Measurements from ENCODE around the gene MSI2. TPM values are rescaled to one million over a fixed set of nuclear protein-coding genes. Genes with fewer than 3 reads are reported as not detected.

The MSI2 gene
- total RNA-seq, 1 experiment from 2014 or later: 169 TPM

DNA sequence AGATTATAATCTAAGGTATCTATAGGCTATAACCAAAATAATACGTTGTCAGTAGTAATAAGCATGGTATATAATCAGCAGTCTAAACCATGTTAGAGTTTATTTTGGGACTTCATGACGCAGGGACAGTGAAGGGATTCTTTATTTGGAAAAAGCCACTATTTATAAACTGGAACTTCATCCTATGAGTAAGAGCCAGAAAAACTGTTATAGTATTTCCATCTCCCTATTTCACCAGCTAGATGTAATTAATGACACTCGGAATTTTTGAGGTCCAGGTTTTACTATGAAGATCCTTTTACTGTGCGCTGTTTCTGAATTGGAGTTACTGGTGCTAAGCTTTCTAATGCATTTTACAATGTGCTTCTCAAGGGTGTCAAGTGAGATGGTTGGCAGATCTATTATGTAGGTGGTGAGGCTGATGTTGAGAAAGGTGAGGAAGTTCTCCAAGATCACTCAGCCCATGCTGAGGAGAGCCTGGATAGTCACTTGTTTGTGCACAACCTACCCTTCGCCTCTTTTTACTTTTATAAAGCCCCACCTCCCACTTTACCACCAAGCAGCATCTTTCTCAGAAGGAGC lies 149.3 kb downstream of the MSI2 start:
- Histone ChIP-seq H3K9ac (ENCODE audit: low read length) (no peak overlapping the region), H3K9me2 (replicated peaks; ENCODE audit: insufficient read depth, low read length) (no peaks in the 10 kb centered on the region), H2AFZ (ENCODE audit: low read length) (no peak overlapping the region), H3K36me3 (ENCODE audit: insufficient read depth, low read length) (peaks cover 18% of the 10 kb centered on the region; the same call in 1 of the 2 replicates), H3K4me1 (ENCODE audit: low read length) (peaks cover 93% of the 10 kb centered on the region), H3K4me3 (ENCODE audit: low read length) (no peak overlapping the region), H4K20me1 (ENCODE audit: insufficient read depth, low read depth, low read length) (no peaks in the 10 kb centered on the region), H3K27ac (ENCODE audit: low read length) (peak overlapping the region; percentile 72), H3K9me3 (ENCODE audit: low read length) (no peaks in the 10 kb centered on the region), H3K79me2 (ENCODE audit: low read length) (peaks cover 98% of the 10 kb centered on the region), H3K4me2 (ENCODE audit: low read depth, low read length, poor library complexity, severe bottlenecking) (no peak overlapping the region), H3K27me3 (ENCODE audit: low read length) (no peaks in the 10 kb centered on the region)
- DNase-seq: no peak

DNA sequence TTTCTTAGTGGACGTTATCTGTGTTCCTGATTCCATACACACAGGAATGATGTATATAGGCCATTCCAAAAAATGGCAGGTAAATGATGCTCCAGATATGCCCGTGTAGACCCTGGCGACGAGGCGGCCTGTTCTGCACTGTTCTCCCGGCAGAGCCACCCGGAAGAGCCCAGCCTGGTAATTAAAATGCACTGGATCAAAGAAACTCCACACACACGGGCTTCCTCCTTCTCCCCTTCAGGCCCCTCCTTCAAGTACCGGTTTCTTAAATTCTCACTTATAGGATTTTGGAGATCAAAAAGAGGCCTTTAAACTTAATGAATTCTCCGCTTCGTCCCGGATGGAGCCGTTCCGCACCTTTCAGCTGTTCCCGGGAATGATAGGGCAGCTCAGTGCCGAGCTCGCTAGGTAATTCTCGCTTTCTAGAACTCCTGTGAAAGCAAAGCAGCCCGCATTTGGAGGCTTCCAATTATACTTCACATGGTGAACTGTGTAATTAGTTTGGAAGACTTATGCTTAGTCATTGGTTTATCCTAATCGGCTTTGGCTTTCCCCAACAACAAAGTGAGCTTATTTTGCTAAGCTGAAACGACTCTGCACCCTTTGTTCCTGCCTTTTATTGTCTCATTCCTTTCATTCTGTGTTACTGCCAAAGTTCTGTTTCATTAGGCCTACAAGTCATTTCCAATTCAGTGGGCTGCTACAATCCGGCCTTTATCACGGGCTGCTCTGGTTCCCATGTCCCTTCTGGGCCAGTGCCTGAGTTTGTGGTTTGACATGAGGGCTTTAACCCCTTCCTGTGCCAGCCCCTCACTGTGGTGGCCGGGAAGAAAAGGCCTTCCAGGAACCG lies 150.0 kb downstream of the MSI2 start:
- Histone ChIP-seq H3K27me3 (ENCODE audit: low read length) (no peaks in the 10 kb centered on the region), H3K4me2 (ENCODE audit: low read depth, low read length, poor library complexity, severe bottlenecking) (no peak overlapping the region), H4K20me1 (ENCODE audit: insufficient read depth, low read depth, low read length) (no peaks in the 10 kb centered on the region), H3K4me3 (ENCODE audit: low read length) (no peak overlapping the region), H3K9ac (ENCODE audit: low read length) (no peak overlapping the region), H3K4me1 (ENCODE audit: low read length) (peaks cover 91% of the 10 kb centered on the region), H3K36me3 (ENCODE audit: insufficient read depth, low read length) (peaks cover 18% of the 10 kb centered on the region; the same call in 1 of the 2 replicates), H3K79me2 (ENCODE audit: low read length) (peaks cover 96% of the 10 kb centered on the region), H3K27ac (ENCODE audit: low read length) (peak overlapping the region; percentile 72), H2AFZ (ENCODE audit: low read length) (no peak overlapping the region), H3K9me3 (ENCODE audit: low read length) (no peaks in the 10 kb centered on the region), H3K9me2 (replicated peaks; ENCODE audit: insufficient read depth, low read length) (no peaks in the 10 kb centered on the region)
- no peak for DNase-seq

DNA sequence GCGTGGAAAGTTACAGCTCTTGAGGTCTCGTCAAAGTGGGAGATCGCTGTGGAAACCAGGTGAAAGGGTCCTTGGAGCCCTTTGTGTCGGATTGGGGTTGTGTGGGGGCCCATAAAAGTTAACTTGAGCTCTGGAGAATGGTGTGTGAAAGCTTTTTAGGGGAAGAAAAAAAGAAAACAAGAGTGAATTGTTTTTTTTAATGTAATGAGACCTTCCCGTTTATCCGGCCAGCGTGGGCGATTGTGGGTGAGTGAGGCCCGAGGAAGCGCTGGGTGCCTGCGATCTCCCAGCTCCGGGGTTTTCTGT lies 150.6 kb downstream of the MSI2 start:
- DNase-seq: no peak
- H3K36me3 ChIP-seq (ENCODE audit: insufficient read depth, low read length): peaks cover 18% of the 10 kb centered on the region; the same call in 1 of the 2 replicates
- H3K4me2 ChIP-seq (ENCODE audit: low read depth, low read length, poor library complexity, severe bottlenecking): no peak overlapping the region
- no peaks in the 10 kb centered on the region for H3K9me2 ChIP-seq (replicated peaks; ENCODE audit: insufficient read depth, low read length)
- no peak overlapping the region for H3K4me3 ChIP-seq (ENCODE audit: low read length)
- H3K4me1 ChIP-seq (ENCODE audit: low read length): peaks cover 90% of the 10 kb centered on the region
- H4K20me1 ChIP-seq (ENCODE audit: insufficient read depth, low read depth, low read length): no peaks in the 10 kb centered on the region
- H3K79me2 ChIP-seq (ENCODE audit: low read length): peaks cover 93% of the 10 kb centered on the region
- peak overlapping the region; percentile 39 for H3K27ac ChIP-seq (ENCODE audit: low read length)
- H3K9ac ChIP-seq (ENCODE audit: low read length): no peak overlapping the region
- no peaks in the 10 kb centered on the region for H3K27me3 ChIP-seq (ENCODE audit: low read length)
- no peak overlapping the region for H2AFZ ChIP-seq (ENCODE audit: low read length)
- H3K9me3 ChIP-seq (ENCODE audit: low read length): no peaks in the 10 kb centered on the region

DNA sequence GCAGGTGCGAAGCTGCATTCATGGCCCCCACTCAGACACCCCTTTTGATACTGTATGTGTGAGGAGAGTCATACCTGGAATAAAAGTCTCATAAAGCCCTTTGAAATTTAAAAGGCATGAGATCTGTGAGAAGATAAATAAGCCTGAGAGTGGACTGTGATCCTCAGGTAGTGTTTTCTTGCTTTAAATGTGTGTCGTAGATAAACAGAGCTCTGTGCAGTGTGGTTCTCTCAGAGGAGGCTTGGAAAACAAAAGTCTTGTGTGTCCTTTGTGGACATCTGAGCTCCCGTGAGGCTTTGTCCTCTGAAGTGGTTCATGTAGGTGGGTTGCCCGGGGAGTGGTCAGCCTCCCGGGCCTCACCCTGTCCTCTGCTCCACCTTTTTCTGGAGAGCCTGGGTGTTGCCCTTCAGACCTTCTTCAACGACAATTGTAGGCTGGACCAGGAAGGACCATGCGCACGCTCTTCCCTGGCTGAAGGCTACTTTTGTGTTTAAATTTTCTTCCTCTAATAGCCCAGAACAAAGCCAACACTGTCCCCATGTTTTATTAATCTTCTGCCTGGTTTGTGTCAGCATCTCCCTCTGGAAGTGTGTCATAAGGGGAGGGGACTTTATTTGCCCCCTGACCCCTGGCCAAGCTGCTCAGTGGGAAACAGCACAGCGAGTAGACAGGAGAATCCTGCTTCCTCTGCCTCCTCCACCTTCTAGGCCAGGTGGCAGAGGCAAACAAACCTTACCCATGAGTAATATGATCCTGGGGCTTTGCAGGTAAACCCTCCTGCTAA lies 151.2 kb downstream of the MSI2 start:
- Histone ChIP-seq H3K36me3 (ENCODE audit: insufficient read depth, low read length) (peaks cover 20% of the 10 kb centered on the region), H2AFZ (ENCODE audit: low read length) (no peak overlapping the region), H3K4me2 (ENCODE audit: low read depth, low read length, poor library complexity, severe bottlenecking) (peak overlapping the region; percentile 3), H3K4me3 (ENCODE audit: low read length) (no peak overlapping the region), H3K9me3 (ENCODE audit: low read length) (no peaks in the 10 kb centered on the region), H3K79me2 (ENCODE audit: low read length) (peaks cover 93% of the 10 kb centered on the region), H3K27me3 (ENCODE audit: low read length) (no peaks in the 10 kb centered on the region), H4K20me1 (ENCODE audit: insufficient read depth, low read depth, low read length) (no peaks in the 10 kb centered on the region), H3K27ac (ENCODE audit: low read length) (peak overlapping the region; percentile 39; the same call in 1 of the 2 replicates), H3K4me1 (ENCODE audit: low read length) (peaks cover 90% of the 10 kb centered on the region), H3K9me2 (replicated peaks; ENCODE audit: insufficient read depth, low read length) (no peaks in the 10 kb centered on the region), H3K9ac (ENCODE audit: low read length) (no peak overlapping the region)
- DNase-seq: no peak

DNA sequence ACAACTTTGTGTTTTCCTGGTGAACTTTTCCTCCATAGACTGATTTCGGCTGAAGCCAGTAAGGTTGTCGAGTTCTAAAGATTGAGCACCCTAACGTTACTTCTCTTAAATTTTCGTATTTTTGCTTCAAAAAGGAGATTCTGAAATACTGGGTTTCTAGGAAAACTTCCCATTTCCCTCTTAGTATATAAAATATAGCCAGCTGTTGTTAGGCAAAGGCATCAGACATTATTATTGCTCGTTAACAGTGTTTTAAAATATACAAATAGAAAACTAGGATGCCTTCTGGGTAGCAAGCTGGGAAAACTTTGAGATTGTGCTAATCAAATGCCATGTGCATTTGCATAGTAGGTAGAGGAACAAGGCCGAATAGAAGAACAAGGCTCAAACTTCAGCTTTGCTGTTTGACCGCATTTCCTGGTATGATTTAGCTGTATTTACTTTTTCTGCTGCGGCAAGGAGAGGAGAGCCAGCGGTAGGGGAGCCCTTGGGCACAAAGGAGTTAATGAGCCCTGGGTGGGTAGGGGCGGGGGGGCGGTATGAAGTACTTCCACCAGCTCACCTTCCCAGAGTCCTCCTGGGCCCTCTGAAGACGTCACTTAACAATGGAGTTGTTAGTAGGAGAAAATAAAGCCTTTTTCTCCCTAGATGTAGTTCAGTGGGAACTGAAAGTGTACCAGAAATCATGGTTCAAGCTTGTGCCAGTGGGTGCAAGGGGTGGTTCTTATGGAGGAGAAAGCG lies 151.9 kb downstream of the MSI2 start:
- Histone ChIP-seq H3K79me2 (ENCODE audit: low read length) (peaks cover 93% of the 10 kb centered on the region), H3K27ac (ENCODE audit: low read length) (peak overlapping the region; percentile 39; the same call in 1 of the 2 replicates), H4K20me1 (ENCODE audit: insufficient read depth, low read depth, low read length) (no peaks in the 10 kb centered on the region), H3K9me2 (replicated peaks; ENCODE audit: insufficient read depth, low read length) (no peaks in the 10 kb centered on the region), H3K9me3 (ENCODE audit: low read length) (no peaks in the 10 kb centered on the region), H3K27me3 (ENCODE audit: low read length) (no peaks in the 10 kb centered on the region), H3K4me2 (ENCODE audit: low read depth, low read length, poor library complexity, severe bottlenecking) (peak overlapping the region; percentile 3), H3K36me3 (ENCODE audit: insufficient read depth, low read length) (peaks cover 22% of the 10 kb centered on the region), H3K4me1 (ENCODE audit: low read length) (peaks cover 86% of the 10 kb centered on the region), H3K4me3 (ENCODE audit: low read length) (no peak overlapping the region), H3K9ac (ENCODE audit: low read length) (no peak overlapping the region), H2AFZ (ENCODE audit: low read length) (no peak overlapping the region)
- DNase-seq: no peak

DNA sequence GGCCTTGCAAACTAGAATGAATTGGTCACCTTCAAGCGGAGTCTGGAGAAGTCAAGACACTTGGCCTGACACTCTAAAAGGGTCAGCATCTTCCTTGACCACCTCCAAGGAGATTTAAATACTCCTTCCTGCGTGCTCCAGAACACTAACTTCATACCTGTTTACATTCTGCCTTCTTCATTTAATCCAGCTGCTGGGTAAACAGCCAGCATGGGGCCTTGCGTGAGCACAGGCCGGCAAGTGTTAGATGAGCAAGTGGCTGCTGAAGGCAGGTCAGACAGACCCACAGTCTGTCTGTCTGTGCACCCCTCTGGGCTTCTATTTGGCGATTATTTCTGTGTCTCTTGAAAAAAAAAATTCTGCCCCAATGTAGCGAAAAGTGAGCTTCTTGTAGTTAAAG lies 153.8 kb downstream of the MSI2 start:
- Histone ChIP-seq H3K4me2 (ENCODE audit: low read depth, low read length, poor library complexity, severe bottlenecking) (no peak overlapping the region), H3K4me3 (ENCODE audit: low read length) (no peak overlapping the region), H3K36me3 (ENCODE audit: insufficient read depth, low read length) (peaks cover 35% of the 10 kb centered on the region), H2AFZ (ENCODE audit: low read length) (no peak overlapping the region), H3K9ac (ENCODE audit: low read length) (no peak overlapping the region), H3K27me3 (ENCODE audit: low read length) (no peaks in the 10 kb centered on the region), H4K20me1 (ENCODE audit: insufficient read depth, low read depth, low read length) (no peaks in the 10 kb centered on the region), H3K4me1 (ENCODE audit: low read length) (peaks cover 68% of the 10 kb centered on the region), H3K27ac (ENCODE audit: low read length) (no peak overlapping the region), H3K9me2 (replicated peaks; ENCODE audit: insufficient read depth, low read length) (no peaks in the 10 kb centered on the region), H3K9me3 (ENCODE audit: low read length) (no peaks in the 10 kb centered on the region), H3K79me2 (ENCODE audit: low read length) (peaks cover 91% of the 10 kb centered on the region)
- DNase-seq: no peak

DNA sequence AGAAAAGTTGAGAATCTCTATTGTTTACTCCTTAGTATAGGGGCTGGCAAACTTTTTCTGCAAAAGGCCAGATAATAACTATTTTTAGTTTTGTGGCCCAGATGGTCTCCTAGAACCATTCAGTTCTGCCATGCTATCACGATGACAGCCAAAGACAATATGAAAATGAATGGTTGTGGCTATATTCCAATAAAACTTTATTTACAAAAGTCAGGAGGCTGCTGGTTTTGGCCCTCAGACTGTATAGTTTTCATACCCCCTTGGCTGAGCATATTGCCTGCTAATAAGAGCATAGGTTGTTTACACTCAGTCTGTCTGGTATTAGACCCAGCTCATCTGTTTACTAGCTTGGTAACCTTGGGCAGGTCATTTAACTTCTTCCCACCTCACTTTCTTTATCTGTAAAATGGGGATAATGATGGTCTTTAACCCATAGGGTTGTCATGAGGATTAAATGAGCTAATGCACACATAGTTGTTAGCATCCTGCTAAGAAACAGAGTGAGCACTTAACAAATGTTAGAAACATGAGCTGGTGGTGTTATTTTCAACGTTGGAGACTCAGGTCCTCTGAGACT lies 156.3 kb downstream of the MSI2 start:
- H3K79me2 ChIP-seq (ENCODE audit: low read length): peaks cover 91% of the 10 kb centered on the region
- H2AFZ ChIP-seq (ENCODE audit: low read length): no peak overlapping the region
- no peak for DNase-seq
- H3K4me2 ChIP-seq (ENCODE audit: low read depth, low read length, poor library complexity, severe bottlenecking): peak overlapping the region; percentile 8
- peaks cover 42% of the 10 kb centered on the region for H3K36me3 ChIP-seq (ENCODE audit: insufficient read depth, low read length)
- no peak overlapping the region for H3K4me3 ChIP-seq (ENCODE audit: low read length)
- H3K9me2 ChIP-seq (replicated peaks; ENCODE audit: insufficient read depth, low read length): no peaks in the 10 kb centered on the region
- no peaks in the 10 kb centered on the region for H4K20me1 ChIP-seq (ENCODE audit: insufficient read depth, low read depth, low read length)
- no peak overlapping the region for H3K9ac ChIP-seq (ENCODE audit: low read length)
- no peaks in the 10 kb centered on the region for H3K9me3 ChIP-seq (ENCODE audit: low read length)
- H3K4me1 ChIP-seq (ENCODE audit: low read length): peaks cover 57% of the 10 kb centered on the region
- H3K27ac ChIP-seq (ENCODE audit: low read length): peak overlapping the region; percentile 75
- H3K27me3 ChIP-seq (ENCODE audit: low read length): no peaks in the 10 kb centered on the region
